ENCODE data around the gene CNIH2. TPM values are rescaled to one million over a fixed set of nuclear protein-coding genes. Genes with fewer than 3 reads are reported as not detected.
A peak's percentile ranks its signal among the peaks of the same experiment; 100 is the strongest.

CNIH2 gene
- total RNA-seq, 1 donor from 2014 or later: 0.89 TPM

GRCh38 chr11:66266378-66267038 is 11.5 kb upstream of the CNIH2 start:
- H3K27ac ChIP-seq: peak overlapping the region; percentile 91
- intact Hi-C loops (cut with DNase I): no loop called here
- TF ChIP-seq CTCF (IDR thresholded peaks at IDR 0.05): no peak
- peaks cover 29% of the 10 kb centered on the region for H3K4me1 ChIP-seq
- DNase-seq (no peak), ATAC-seq (no peak)
- peaks cover 38% of the 10 kb centered on the region for H3K36me3 ChIP-seq
- H3K27me3 ChIP-seq (ENCODE audit: low read depth): no peaks in the 10 kb centered on the region
- H3K9me3 ChIP-seq: no peaks in the 10 kb centered on the region
- peak overlapping the region; percentile 81 for H3K4me3 ChIP-seq

- Histone ChIP-seq H3K36me3 (peaks cover 39% of the 10 kb centered on the region), H3K9me3 (no peaks in the 10 kb centered on the region), H3K27me3 (ENCODE audit: low read depth) (no peaks in the 10 kb centered on the region), H3K27ac (peak overlapping the region; percentile 91), H3K4me1 (peaks cover 29% of the 10 kb centered on the region), H3K4me3 (peak overlapping the region; percentile 81)
- DNase-seq: no peak
- no peak for TF ChIP-seq CTCF (IDR thresholded peaks at IDR 0.05)
- intact Hi-C loops (cut with DNase I): no loop called here
- no peak for ATAC-seq
These were observed 11.0 kb upstream of the CNIH2 start for GRCh38 chr11:66267039-66267378.

GRCh38 chr11:66267379-66268243 is 10.4 kb upstream of the CNIH2 start:
- DNase-seq (peak; percentile 92), ATAC-seq (peak; percentile 91)
- TF ChIP-seq CTCF (IDR thresholded peaks at IDR 0.05): peak; percentile 17

GRCh38 chr11:66268244-66268951 is 9.6 kb upstream of the CNIH2 start, which contains the start of gene RAB1B:
Gene RAB1B (plus strand): TSS chr11:66268639. CDS start chr11:66268680, 41 bp downstream.
- intact Hi-C loops (cut with DNase I): no loop called here
- no peak for TF ChIP-seq CTCF (IDR thresholded peaks at IDR 0.05)
- Histone ChIP-seq H3K4me3 (peak within 1 kb of the TSS; percentile 81), H3K27me3 (ENCODE audit: low read depth) (no peaks in the 10 kb centered on the region), H3K4me1 (peaks cover 29% of the 10 kb centered on the region), H3K9me3 (no peaks in the 10 kb centered on the region), H3K36me3 (peaks cover 39% of the 10 kb centered on the region), H3K27ac (peak within 1 kb of the TSS; percentile 91)
- ATAC-seq: peak; percentile 95
- DNase-seq: peak; percentile 100

More at GRCh38 chr11:66267379-66268243, 10.4 kb upstream of the CNIH2 start:
- no peaks in the 10 kb centered on the region for H3K9me3 ChIP-seq
- H3K36me3 ChIP-seq: peaks cover 39% of the 10 kb centered on the region
- intact Hi-C loops (cut with DNase I): no loop called here
- no peaks in the 10 kb centered on the region for H3K27me3 ChIP-seq (ENCODE audit: low read depth)
- peak overlapping the region; percentile 81 for H3K4me3 ChIP-seq
- peaks cover 29% of the 10 kb centered on the region for H3K4me1 ChIP-seq
- peak overlapping the region; percentile 91 for H3K27ac ChIP-seq

All from lower lobe of right lung (tissue), 2 donors.